NCI-H1417 treated with DMSO at 0.1 percent for 48 hours (cell line): ENCODE data around the gene TBL2.
"Not testable (repeated sequence)": the region's sequence is repeated elsewhere in the genome, so short reads cannot be mapped to it uniquely, and the experiment has no call there.

Source experiments
- DNase-seq: peaks from one replicate; lab custom pipeline; 2025; lab: John Stamatoyannopoulos, UW

TBL2 gene

DNA sequence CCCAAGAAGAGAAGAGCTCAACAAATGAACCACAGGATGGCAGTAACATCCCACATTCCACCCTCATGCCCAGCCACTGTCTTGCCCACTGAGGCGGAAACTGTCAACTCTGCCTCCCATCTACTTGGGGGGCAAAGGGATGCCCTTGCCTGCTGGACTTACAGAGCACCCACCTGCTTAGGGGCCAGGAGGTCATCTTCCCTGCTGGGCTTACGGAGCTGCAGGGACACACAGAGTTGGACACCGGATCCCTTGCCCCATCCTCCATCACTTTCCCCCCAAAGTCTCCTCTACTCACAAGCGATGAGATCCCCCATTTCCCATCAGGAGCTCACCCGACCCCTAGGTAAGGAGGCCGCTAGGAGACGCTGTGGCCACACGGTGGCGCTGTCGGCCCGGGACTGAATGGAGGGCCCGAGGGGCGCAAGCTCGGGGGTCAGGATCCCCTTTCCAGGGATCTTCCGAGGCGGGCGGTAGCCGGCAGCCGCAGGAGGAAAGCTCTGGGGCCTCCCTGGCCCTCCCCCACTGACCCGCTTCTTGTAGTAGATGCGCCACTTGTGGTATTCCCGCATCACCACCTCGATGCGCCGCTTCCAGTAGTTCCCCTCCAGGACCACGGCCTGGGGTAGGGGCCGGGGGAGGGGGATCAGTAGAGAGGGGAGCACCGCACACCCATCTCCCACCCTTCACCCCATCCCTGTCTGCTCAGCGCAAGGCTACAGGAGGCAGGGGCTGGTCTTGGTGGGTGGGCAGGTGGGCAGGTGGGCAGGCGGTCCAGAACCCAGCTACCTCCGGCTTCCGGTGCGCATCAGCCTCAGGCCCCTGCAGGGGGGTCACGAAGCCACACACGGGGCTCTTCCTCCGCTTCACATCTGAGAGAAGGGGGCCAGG lies 28.7 kb upstream of the TBL2 start:
- no peak for DNase-seq

DNA sequence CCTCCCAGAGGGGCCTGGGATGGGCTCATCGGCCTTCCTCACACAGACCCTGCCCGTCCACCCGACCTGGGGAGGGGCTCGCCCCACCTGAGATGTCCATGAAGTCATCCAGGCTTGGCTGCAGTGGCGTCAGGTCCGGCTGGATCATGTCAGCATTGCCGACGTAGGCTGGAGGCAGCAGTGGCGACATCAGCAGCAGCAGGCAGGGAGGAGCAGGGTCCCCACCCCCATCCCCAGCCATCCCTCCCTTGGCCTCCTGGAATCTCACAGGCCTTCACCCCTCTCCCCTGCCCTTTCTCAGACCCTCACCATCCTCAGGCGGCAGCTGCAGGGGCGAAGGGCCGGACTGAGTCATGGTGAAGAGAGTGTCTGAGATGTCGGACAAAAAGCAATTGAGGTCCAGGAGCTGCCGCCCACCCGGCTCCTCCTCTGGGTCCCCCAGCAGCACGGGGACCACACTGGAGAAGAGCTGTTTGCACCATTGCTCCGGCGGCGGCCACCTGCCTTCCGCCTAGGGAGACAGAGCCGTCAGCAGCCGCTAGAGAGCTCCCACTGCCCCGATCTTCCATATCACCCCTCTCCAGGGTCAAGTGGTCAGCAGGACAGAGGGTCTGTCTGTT lies 27.3 kb upstream of the TBL2 start:
- no peak for DNase-seq

GRCh38 chr7:73602721-73603651 lies 24.6 kb upstream of the TBL2 start:
- no peak for DNase-seq

- no peak for DNase-seq
Measured at GRCh38 chr7:73599916-73600315, 21.5 kb upstream of the TBL2 start.

DNA sequence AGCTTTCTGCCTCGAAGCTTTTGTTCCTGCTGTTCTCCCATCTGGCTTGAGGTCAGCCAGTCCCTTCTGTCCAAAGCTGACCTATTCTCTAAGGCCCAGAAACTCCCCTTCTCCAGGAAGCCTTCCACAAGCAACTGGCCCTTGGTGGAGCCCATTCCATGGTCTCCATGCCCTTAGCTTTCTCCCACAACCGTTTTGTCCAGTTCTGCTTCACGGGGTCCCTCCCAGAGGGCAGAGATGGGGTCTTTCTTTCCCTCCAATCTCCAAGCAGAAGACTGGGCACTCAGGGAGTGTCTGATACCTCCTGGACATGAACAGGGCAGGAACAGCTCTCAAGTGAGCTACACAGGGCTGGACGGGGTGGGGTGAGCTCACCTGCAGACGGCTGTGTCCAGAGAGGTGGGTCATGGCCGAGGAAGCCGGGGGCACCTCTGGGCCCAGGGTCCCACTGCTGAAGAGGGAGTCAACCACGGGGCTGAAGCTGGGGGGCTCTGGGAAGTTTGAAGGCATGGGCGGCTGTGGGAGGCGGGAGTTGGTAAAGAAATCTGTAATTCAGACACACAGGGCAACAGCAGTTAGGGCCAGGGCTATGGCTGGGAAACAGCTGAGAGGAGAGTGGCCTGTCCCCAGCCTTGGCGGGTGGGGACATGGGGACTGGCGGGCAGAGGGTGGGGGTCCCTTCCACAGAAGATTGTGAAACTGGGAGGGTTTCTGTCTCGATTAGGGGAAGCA lies 20.9 kb upstream of the TBL2 start:
- DNase-seq = no peak

- DNase-seq = no peak
Measured at GRCh38 chr7:73597978-73598782, 19.8 kb upstream of the TBL2 start.

DNA sequence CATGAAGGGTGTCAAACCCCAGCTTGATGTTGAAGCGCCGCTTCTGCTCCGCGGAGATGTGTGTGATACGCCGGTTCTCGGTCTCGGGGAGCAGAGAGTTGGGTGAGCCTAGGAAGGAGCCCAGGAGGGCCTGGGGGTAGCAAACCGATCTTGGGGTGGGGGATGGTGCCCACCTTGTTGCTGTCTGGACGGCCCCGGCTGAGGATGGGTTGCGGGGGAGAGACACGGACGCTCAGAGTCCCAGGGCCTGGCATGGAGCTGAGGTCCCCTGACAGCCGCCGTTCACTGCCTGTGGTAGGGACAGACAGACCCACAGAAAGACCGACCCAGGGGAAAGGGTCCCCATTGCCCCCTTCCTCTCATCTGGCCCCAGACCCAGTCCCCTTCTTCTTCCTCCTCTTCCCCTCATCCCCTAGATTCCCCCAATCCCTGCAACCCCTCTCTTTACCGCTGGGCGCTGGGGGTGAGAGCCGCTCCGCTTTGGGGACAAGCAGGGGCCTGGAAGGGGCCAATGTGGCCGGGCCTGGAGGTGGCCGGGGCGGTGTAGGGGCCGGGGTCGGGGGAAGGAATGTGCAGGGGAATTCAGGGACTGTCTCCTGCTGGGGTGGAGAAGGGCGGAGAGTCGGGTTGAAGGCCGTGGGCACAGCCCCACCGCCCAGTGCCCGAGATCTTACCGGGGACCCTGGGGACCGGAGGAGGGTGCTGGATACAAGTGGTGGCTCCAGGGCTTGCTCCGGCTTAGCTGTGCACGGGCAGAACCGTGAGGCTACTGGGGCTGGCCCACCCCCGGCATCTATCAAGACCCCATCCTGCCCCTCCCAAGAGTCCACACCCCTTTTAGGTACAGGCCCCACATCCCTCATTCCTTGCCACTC lies 18.0 kb upstream of the TBL2 start:
- no peak for DNase-seq

DNA sequence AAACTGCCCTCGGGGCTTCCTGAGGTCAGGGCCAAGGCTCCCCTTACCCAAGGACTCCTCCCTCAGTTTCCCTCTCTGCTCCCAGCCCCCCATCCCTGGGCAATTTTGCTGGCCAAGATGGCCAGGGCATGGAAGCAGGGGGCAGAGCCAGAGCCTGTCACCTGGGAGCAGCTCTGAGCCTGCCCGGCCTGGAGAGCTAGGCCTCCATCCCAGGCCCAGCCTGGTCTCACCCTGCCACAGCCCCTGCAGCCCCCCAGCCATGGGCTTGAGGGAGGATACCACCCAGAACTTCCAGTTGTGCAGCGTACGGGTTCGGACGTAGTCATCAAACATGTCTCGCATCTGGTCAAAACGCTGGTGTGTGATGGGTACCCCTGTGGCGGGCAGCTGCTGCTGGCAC lies 17.0 kb upstream of the TBL2 start:
- no peak for DNase-seq

DNA sequence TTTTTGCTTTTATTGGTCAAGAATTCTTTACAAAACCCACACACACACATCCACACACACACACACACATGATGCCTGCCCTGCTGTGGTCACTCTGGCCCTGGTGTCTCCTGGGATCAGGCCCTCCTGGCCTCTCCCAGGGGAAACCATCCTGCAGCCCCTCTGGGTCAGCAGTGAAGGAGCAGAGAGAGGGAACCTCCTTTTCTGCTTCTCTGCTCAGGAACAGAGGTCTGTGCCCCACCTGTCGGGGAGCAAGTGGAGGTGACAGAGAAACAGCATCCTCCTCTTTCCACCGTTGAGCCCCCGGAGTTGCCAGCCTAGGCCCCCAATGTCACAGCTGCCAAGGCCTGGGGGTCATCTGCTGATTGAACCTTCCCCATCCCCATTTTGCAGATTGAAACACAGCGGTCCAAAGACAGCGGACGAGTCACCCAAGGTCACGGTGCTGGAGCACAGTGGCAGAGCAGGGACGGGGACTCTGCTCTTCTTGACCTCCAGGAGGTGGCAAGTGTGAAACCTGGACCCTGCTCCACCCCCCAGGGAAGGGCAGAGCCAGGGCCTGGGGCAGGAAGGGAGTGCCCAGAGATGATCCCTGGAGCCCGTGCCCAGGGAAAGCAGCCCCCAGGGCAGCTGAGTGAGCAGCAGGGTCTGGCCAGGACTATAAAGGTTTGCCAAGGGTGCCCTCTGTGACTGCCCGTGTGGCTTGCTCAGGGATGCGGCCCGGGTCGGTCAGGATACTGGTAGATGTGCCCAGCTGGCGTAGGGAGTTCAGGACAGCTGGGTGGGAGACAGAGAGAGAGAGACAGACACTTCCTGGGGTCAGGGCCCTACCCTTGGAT lies 15.0 kb upstream of the TBL2 start:
- DNase-seq = no peak

DNA sequence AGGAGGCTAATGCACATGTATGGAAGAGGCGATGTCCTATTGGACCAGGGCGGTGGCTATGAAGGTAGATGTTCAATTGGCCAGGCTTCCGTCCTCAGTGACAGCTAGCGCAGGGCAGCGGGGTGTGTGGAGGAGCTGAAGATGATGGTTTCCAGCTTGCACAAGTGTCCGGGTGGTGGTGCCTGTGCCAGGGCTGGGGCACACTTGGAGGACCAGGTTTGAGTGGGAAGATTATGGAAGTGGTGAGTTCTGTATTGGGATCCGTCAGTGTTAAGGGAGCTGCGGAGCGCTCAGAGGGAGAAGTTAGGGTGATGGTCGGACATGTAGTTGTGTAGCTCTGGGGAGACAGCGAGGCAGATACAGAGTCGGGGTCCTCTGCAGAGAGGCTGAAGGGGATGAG lies 8.5 kb upstream of the TBL2 start:
- DNase-seq = no peak

DNA sequence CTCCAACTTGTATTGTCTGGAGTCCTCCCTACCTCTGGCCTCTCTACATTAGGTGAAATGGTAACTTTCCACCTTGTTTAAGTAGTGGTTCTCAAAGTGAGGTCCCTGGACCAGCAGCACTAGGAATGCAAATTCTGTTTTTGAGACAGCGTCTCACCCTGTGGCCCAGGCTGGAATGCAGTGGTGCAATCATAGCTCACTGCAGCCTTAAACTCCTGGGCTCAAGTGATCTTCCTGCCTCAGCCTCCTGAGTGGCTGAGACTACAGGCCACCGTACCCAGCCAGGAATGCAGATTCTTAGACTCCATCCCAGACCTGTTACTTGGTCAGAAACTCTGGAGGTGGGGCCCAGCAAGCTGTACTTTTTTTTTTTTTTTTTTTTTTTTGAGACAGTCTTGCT lies 6.8 kb upstream of the TBL2 start:
- DNase-seq = no peak

DNA sequence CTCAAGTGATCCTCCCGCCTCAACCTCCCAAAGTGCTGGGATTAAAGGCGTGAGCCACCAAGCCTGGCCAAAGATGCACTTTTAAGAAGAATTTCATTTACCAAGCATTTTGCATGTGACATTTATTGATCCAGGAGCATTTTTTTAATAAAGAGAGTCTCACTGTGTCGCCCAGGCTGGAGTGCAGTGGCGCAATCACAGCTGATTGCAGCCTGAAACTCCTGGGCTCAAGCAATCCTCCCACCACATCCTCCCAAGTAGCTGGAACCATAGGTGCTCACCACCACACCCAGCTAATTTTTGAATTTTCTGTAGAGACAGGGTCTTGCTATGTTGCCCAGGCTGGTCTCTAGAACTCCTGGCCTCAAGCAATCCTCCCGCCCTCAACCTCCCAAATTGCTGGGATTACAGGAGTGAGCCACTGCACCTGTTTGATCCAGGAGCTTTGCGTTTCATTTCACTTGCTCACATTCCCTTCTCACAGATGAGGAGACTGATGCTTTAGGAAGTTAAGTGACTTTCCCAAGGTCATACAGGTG lies 4.4 kb upstream of the TBL2 start:
- DNase-seq = no peak

DNA sequence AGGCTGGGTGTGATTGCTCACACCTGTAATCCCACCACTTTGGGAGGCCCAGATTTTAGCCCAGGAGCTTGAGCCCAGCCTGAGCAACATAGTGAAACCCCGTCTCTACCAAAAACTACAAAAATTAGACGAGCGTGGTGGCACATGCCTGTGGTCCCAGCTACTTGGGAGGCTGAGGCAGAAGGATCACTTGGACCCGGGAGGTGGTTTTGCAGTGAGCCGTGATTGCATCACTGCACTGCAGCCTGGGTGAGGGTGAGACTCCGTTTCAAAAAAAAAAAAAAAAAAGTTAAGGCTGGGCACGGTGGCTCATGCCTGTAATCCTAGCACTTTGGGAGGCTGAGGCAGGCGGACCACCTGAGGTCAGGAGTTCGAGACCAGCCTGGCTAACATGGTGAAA lies 2.6 kb upstream of the TBL2 start:
- DNase-seq = not testable (repeated sequence)

DNA sequence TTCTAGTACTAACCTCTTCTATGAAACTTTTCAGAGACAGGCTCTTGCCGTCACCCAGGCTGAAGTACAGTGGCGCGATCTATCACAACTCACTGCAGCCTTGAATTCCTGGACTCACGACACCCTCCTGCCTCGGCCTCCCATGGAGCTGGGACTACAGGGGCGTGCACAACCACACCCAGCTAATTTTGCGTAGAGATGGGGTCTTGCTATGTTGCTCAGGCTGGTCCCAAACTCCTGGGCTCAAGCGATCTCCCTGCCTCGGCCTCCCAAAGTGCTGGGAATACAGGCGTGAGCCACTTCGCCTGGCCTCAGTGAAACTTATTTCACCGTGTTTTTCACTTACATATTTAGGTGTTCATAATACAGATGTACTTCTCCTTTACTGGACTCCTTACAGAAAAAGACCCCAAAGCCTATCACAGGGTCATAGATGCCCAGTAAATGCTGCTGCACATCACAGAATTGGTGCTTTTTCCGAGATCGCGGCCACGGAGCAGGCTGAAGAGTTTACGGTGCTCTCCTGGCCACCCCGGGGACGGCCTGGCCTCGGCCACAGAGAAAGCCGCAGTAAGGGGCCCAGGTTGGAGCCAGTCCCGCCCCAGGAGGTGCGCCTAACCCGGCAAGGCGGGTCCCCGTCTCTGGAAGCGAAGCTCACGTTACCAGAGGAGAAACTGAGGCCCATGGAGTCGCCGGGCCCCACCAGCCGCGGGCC lies 595 bp downstream of the TBL2 start:
- no peak for DNase-seq

DNA sequence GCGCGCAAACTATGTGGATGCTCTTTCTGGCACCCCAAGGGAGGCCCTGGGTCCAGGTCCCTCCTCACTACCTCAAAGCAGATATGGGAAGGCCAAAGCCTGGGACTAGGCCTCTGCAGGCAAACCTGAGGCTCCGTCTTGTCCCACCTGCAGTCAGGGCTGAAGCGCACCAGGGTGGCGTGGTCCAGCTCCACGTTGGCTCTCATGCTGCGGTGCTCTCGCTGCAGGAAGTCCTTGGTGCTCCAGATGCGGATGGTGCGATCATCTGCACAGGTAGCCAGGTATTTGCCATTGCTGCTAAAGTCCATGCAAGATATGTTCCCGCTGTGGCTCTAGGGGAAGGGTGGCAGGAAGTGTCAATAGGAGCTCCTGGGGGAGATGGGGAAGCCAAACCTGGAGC lies 4.6 kb downstream of the TBL2 start:
- DNase-seq = no peak

GRCh38 chr7:73573276-73573675 lies 5.1 kb downstream of the TBL2 start:
- no peak for DNase-seq

DNA sequence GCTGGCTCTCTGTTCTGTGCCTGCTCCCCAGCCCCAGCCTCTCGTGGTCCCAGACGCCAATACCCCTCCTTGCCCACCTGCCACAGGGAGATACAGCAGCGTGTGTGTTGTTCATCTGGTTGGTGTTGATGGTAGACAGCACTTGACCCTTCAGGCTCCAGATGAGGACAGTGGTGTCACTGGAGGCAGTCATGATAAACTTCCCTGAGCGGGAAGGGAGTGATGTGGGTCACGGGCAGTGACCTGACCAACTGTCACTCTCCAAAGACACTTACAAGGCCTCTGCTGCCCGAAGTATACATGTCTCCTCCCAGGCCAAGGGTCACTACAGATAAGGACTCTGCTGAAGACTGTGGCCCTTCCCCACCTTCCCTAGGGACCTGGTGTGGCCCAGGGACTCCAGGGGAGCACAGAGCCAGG lies 5.6 kb downstream of the TBL2 start:
- no peak for DNase-seq

GRCh38 chr7:73570977-73571376 lies 7.4 kb downstream of the TBL2 start:
- DNase-seq = no peak
